Skeletal muscle tissue (tissue), 4 donors: Measurements from ENCODE around the gene DDO. TPM values are rescaled to one million over a fixed set of nuclear protein-coding genes. Genes with fewer than 3 reads are reported as not detected.

ENCODE experiments used
- H3K27ac ChIP-seq: one replicate; pipeline ENCODE4 v1.7.0; 2013; ENCODE audit warnings: mild to moderate bottlenecking, low read depth, low read length, inconsistent platforms
- H3K27me3 ChIP-seq, 3 donors: one replicate each; pipeline ENCODE4 v1.7.0; 2013; ENCODE audit warnings: low read length in 3 of 3; ENCODE audit not compliant: control insufficient read depth in 3 of 3, insufficient read depth in 3 of 3
- H3K36me3 ChIP-seq, 3 donors: one replicate each; pipeline ENCODE4 v1.7.0; 2013; ENCODE audit warnings: low read length in 3 of 3; ENCODE audit not compliant: control insufficient read depth in 3 of 3, insufficient read depth in 3 of 3
- H3K4me1 ChIP-seq, 3 donors: one replicate each; pipeline ENCODE4 v1.7.0; 2013; ENCODE audit warnings: low read length in 3 of 3, mild to moderate bottlenecking in 3 of 3; ENCODE audit not compliant: control insufficient read depth in 3 of 3, insufficient read depth in 3 of 3
- H3K4me3 ChIP-seq, 3 donors: one replicate each; pipeline ENCODE4 v1.7.0; 2013; ENCODE audit warnings: low read length in 3 of 3
- H3K9ac ChIP-seq, 3 donors: one replicate each; pipeline ENCODE4 v1.7.0; 2013; ENCODE audit warnings: low read length in 3 of 3, mild to moderate bottlenecking in 3 of 3, moderate library complexity in 2 of 3, low read depth in 1 of 3
- H3K9me3 ChIP-seq, 3 donors: one replicate each; pipeline ENCODE4 v1.7.0; 2013; ENCODE audit warnings: low read length in 3 of 3; ENCODE audit not compliant: control insufficient read depth in 3 of 3
- total RNA-seq: library from RNA; depleted of rRNA; stranded (reverse); fragments of >200 nt; gene quantifications from one replicate; pipeline ENCODE4 v1.2.3, GENCODE V29; 2014
- donor health status: Osteomylitis.

Gene DDO
- total RNA-seq, 1 donor from 2014 or later = 4.7 TPM

- H3K27me3 ChIP-seq = peaks cover 3 to 9% (median 9%) of the 10 kb centered on the region in 3 donors
Measured at GRCh38 chr6:110422444-110422822, 7.1 kb upstream of the DDO start.

GRCh38 chr6:110421749-110422443, 6.5 kb upstream of the DDO start:
- Histone ChIP-seq H3K36me3 (no peaks in the 10 kb centered on the region), H3K27ac (no peak overlapping the region), H3K4me3 (no peak overlapping the region)

More at GRCh38 chr6:110422444-110422822, 7.1 kb upstream of the DDO start:
- no peak overlapping the region for H3K27ac ChIP-seq
- H3K4me1 ChIP-seq = no peaks in the 10 kb centered on the region
- H3K9me3 ChIP-seq = no peaks in the 10 kb centered on the region
- no peaks in the 10 kb centered on the region for H3K36me3 ChIP-seq
- no peak overlapping the region for H3K4me3 ChIP-seq
- no peak overlapping the region for H3K9ac ChIP-seq

GRCh38 chr6:110419028-110419739, 3.8 kb upstream of the DDO start:
- no peaks in the 10 kb centered on the region for H3K36me3 ChIP-seq

More at GRCh38 chr6:110421749-110422443, 6.5 kb upstream of the DDO start:
- H3K9ac ChIP-seq = no peak overlapping the region
- no peaks in the 10 kb centered on the region for H3K4me1 ChIP-seq
- no peaks in the 10 kb centered on the region for H3K9me3 ChIP-seq
- peaks cover 3 to 9% (median 7%) of the 10 kb centered on the region in 3 donors for H3K27me3 ChIP-seq

GRCh38 chr6:110418594-110418993, 3.2 kb upstream of the DDO start:
- H3K9ac ChIP-seq = no peak overlapping the region
- peaks cover 0 to 4% (median 0%) of the 10 kb centered on the region in 3 donors for H3K27me3 ChIP-seq
- no peaks in the 10 kb centered on the region for H3K9me3 ChIP-seq
- no peak overlapping the region for H3K4me3 ChIP-seq
- peaks cover 12 to 20% (median 15%) of the 10 kb centered on the region in 3 donors for H3K4me1 ChIP-seq
- no peak overlapping the region for H3K27ac ChIP-seq
- H3K36me3 ChIP-seq = no peaks in the 10 kb centered on the region

More at GRCh38 chr6:110419028-110419739, 3.8 kb upstream of the DDO start:
- no peaks in the 10 kb centered on the region for H3K9me3 ChIP-seq
- H3K4me1 ChIP-seq = peaks cover 9 to 14% (median 11%) of the 10 kb centered on the region in 3 donors
- H3K4me3 ChIP-seq = no peak overlapping the region
- no peak overlapping the region for H3K9ac ChIP-seq
- peaks cover 0 to 8% (median 0%) of the 10 kb centered on the region in 3 donors for H3K27me3 ChIP-seq
- H3K27ac ChIP-seq = no peak overlapping the region

- H3K4me3 ChIP-seq = peak overlapping the region; percentile 89 to 96 (median 95)
- peak overlapping the region; percentile 85 to 90 (median 86) for H3K9ac ChIP-seq
- H3K36me3 ChIP-seq = peaks cover 0 to 3% (median 0%) of the 10 kb centered on the region in 3 donors
- H3K27me3 ChIP-seq = no peaks in the 10 kb centered on the region
- H3K9me3 ChIP-seq = no peaks in the 10 kb centered on the region
- H3K27ac ChIP-seq = peak overlapping the region; percentile 92
- H3K4me1 ChIP-seq = peaks cover 12 to 35% (median 15%) of the 10 kb centered on the region in 3 donors
Measured at GRCh38 chr6:110414669-110415068, 706 bp downstream of the DDO start.

GRCh38 chr6:110412360-110412759, 3.0 kb downstream of the DDO start:
- peaks cover 0 to 7% (median 5%) of the 10 kb centered on the region in 3 donors for H3K36me3 ChIP-seq
- H3K9ac ChIP-seq = no peak overlapping the region
- H3K9me3 ChIP-seq = no peaks in the 10 kb centered on the region
- no peak overlapping the region for H3K27ac ChIP-seq
- no peaks in the 10 kb centered on the region for H3K27me3 ChIP-seq
- no peak overlapping the region for H3K4me3 ChIP-seq
- H3K4me1 ChIP-seq = peaks cover 12 to 35% (median 15%) of the 10 kb centered on the region in 3 donors

GRCh38 chr6:110410511-110410910, 4.9 kb downstream of the DDO start:
- Histone ChIP-seq H3K9ac (no peak overlapping the region), H3K27me3 (no peaks in the 10 kb centered on the region), H3K9me3 (no peaks in the 10 kb centered on the region), H3K27ac (no peak overlapping the region), H3K4me3 (no peak overlapping the region), H3K4me1 (peaks cover 12 to 32% (median 15%) of the 10 kb centered on the region in 3 donors), H3K36me3 (peaks cover 0 to 20% (median 5%) of the 10 kb centered on the region in 3 donors)

- peaks cover 0 to 20% (median 5%) of the 10 kb centered on the region in 3 donors for H3K36me3 ChIP-seq
- H3K27me3 ChIP-seq = no peaks in the 10 kb centered on the region
- peaks cover 9 to 27% (median 10%) of the 10 kb centered on the region in 3 donors for H3K4me1 ChIP-seq
- no peak overlapping the region for H3K27ac ChIP-seq
- H3K4me3 ChIP-seq = no peak overlapping the region
- no peaks in the 10 kb centered on the region for H3K9me3 ChIP-seq
- no peak overlapping the region for H3K9ac ChIP-seq
Measured at GRCh38 chr6:110409794-110410193, 5.6 kb downstream of the DDO start.

- H3K4me3 ChIP-seq = no peak overlapping the region
- no peak overlapping the region for H3K9ac ChIP-seq
- no peaks in the 10 kb centered on the region for H3K27me3 ChIP-seq
- H3K27ac ChIP-seq = no peak overlapping the region
- H3K9me3 ChIP-seq = no peaks in the 10 kb centered on the region
- peaks cover under 1 to 18% (median 2%) of the 10 kb centered on the region in 3 donors for H3K4me1 ChIP-seq
- peaks cover 0 to 20% (median 5%) of the 10 kb centered on the region in 3 donors for H3K36me3 ChIP-seq
Measured at GRCh38 chr6:110408901-110409300, 6.5 kb downstream of the DDO start.

GRCh38 chr6:110404607-110405006, 10.8 kb downstream of the DDO start:
- H3K4me3 ChIP-seq = no peak overlapping the region
- no peaks in the 10 kb centered on the region for H3K9me3 ChIP-seq
- no peak overlapping the region for H3K9ac ChIP-seq
- H3K27me3 ChIP-seq = no peaks in the 10 kb centered on the region
- H3K36me3 ChIP-seq = peaks cover 0 to 23% (median 3%) of the 10 kb centered on the region in 3 donors
- no peaks in the 10 kb centered on the region for H3K4me1 ChIP-seq
- no peak overlapping the region for H3K27ac ChIP-seq
